K562 (cell line): ENCODE measurements around the gene GIPC3.

Experiments
- CTCF ChIP-seq, 3 experiments: IDR thresholded peaks in 2 of 3; conservative IDR thresholded peaks in 1 of 3; 2 replicates each; pipeline ENCODE4 v1.5.1; 2011 to 2012; ENCODE audit warnings: low read length in 3 of 3, mild to moderate bottlenecking in 3 of 3, control low read depth in 2 of 3, improper control_type of control experiment in 1 of 3, inconsistent platforms in 1 of 3, low read depth in 1 of 3, mixed read lengths in 1 of 3, moderate library complexity in 1 of 3; ENCODE audit not compliant: insufficient read depth in 2 of 3
- DDX20 ChIP-seq: fragments of 450-650 bp; IDR thresholded peaks from 2 replicates; pipeline ENCODE4 v1.6.1; 2016; ENCODE audit warnings: missing genetic modification characterization, low read depth, mild to moderate bottlenecking, missing compliant biosample characterization, moderate library complexity
- MAX ChIP-seq: sonication (generic); formaldehyde crosslinking; IDR thresholded peaks from 2 replicates; pipeline ENCODE4 v1.9.0; 2022; ENCODE audit warnings: mild to moderate bottlenecking, missing genetic modification reagents
- NFIC ChIP-seq: fragments of 450-650 bp; IDR thresholded peaks from 2 replicates; pipeline ENCODE4 v1.6.1; 2017; ENCODE audit warnings: mild to moderate bottlenecking, inconsistent platforms
- RAD21 ChIP-seq, 2 experiments: fragments of 250-450 bp in 1 of 2; fragments of 450-650 bp in 1 of 2; sonication (Bioruptor Pico) in 1 of 2; formaldehyde crosslinking in 1 of 2; IDR thresholded peaks in 1 of 2; conservative IDR thresholded peaks in 1 of 2; 2 replicates each; pipeline versions ENCODE4 v1.4.0 to v1.8.0; 2020 to 2022; ENCODE audit warnings: mild to moderate bottlenecking in 2 of 2, moderate library complexity in 1 of 2

GRCh38 chr19:3586707-3587346 lies 1.5 kb downstream of the GIPC3 start:
- no peak for TF ChIP-seq RAD21 (CRISPR knock-in tag; conservative IDR thresholded peaks at IDR 0.05 in 1 of 2, IDR thresholded peaks at IDR 0.05 in 1 of 2)
- TF ChIP-seq NFIC, result no peak
- no peak for TF ChIP-seq DDX20 (tag)
- TF ChIP-seq MAX (CRISPR knock-in tag), result no peak
- TF ChIP-seq CTCF (IDR thresholded peaks at IDR 0.05 in 2 of 3, conservative IDR thresholded peaks at IDR 0.05 in 1 of 3; ENCODE audit: insufficient read depth in 2 of 3, low read depth in 1 of 3, low read length in 3 of 3), result no peak
